ENCODE measurements around the gene PACSIN2.

GRCh38 chr22:42893371-42894150 lies 121.4 kb downstream of the PACSIN2 start:
- TF ChIP-seq CTCF (IDR thresholded peaks at IDR 0.05) (no peak), POLR2A (IDR thresholded peaks at IDR 0.05) (no peak), POLR2AphosphoS5 (IDR thresholded peaks at IDR 0.05) (no peak)
